HL-60 (cell line): Measurements from ENCODE around the gene GPR179.

Experiments used
- DNase-seq, 2 experiments: peaks; one replicate each; pipeline ENCODE4 v3.0.0-alpha.2; 2010 to 2020; ENCODE audit warnings: low read depth in 1 of 2, low spot score in 1 of 2
- H3K27ac ChIP-seq: fragments of 250-450 bp; sonication (Bioruptor Pico); replicated peaks from 2 replicates; pipeline ENCODE4 v1.5.1; 2020; ENCODE audit warnings: mild to moderate bottlenecking, moderate library complexity
- H3K27me3 ChIP-seq: fragments of 250-450 bp; sonication (Bioruptor Pico); 2 replicates; pipeline ENCODE4 v1.5.1; 2021; ENCODE audit warnings: mild to moderate bottlenecking, moderate library complexity; ENCODE audit not compliant: insufficient read depth, poor library complexity, severe bottlenecking
- H3K4me3 ChIP-seq: replicated peaks from 2 replicates; pipeline ENCODE4 v1.5.1; 2011; ENCODE audit warnings: mild to moderate bottlenecking, control low read depth, low read length; ENCODE audit not compliant: insufficient read depth
- GABPA ChIP-seq: IDR thresholded peaks from 2 replicates; pipeline ENCODE4 v1.6.1; 2012; ENCODE audit warnings: low read depth
- POLR2AphosphoS5 ChIP-seq: IDR thresholded peaks from 2 replicates; pipeline ENCODE4 v1.6.1; 2012; ENCODE audit warnings: low read depth
- SPI1 ChIP-seq: IDR thresholded peaks from 2 replicates; pipeline ENCODE4 v1.6.1; 2012; ENCODE audit warnings: low read depth, mild to moderate bottlenecking, borderline replicate concordance
- TF ChIP-seq, protein P1 (sequence below): IDR thresholded peaks from 2 replicates; pipeline ENCODE4 v1.6.1; 2012; ENCODE audit warnings: low read depth; ENCODE audit not compliant: insufficient replicate concordance
- TF ChIP-seq, protein P2 (sequence below): IDR thresholded peaks from one replicate; pipeline ENCODE4 v1.5.1; 2011; ENCODE audit warnings: low read length, control low read depth, inconsistent platforms; ENCODE audit not compliant: insufficient read depth

The GPR179 gene

DNA sequence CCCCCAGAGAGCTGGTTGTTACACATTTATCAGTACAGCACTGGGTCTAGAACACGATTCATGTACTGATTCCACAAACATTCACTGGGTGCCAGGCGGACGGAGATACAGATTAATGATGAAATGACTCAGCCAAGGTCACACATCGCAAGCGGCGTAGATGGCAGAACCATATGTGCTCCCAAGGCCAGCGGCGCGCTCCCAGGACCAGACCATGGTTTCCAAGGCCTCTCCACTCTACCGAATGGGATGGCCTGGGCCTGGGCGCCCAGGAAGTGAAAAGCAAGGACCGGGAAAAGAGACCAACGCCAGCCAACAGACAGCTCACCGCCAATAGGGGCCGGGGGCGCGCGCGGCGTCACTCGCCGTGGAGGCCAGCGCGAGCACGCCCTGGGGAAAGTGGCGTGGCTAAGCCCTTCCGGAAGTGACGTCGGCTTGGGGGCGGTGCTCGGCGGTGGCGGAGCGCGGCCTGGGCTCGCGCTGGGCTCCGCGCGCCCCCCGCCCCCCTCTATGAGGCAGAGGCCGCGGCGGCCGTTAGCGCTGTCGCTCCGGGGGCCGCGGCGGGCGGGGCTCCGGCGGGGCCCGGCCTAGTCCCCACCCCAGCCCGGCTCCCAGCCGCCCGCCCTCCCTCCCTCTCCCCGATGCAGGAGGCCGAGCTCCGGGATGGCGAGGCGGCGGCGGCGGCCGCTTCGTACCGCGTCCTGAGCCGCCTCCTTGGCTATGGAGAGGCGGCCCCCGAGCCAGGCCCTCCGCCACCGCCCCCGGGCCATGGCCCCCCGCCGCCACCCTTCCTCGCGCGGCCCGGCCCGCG is 7.9 kb upstream of the GPR179 start, which contains the start of gene SOCS7:
Gene SOCS7 (plus strand): TSS at position 433 of the 811 bp plus-strand sequence. CDS start 209 bp downstream, at position 642.
- Histone ChIP-seq H3K27me3 (no peaks in the 10 kb centered on the region), H3K4me3 (peak within 1 kb of the TSS; percentile 84), H3K27ac (peak within 1 kb of the TSS; percentile 78)
- DNase-seq = peak; percentile 90 to 91
- TF ChIP-seq, protein P1, sequence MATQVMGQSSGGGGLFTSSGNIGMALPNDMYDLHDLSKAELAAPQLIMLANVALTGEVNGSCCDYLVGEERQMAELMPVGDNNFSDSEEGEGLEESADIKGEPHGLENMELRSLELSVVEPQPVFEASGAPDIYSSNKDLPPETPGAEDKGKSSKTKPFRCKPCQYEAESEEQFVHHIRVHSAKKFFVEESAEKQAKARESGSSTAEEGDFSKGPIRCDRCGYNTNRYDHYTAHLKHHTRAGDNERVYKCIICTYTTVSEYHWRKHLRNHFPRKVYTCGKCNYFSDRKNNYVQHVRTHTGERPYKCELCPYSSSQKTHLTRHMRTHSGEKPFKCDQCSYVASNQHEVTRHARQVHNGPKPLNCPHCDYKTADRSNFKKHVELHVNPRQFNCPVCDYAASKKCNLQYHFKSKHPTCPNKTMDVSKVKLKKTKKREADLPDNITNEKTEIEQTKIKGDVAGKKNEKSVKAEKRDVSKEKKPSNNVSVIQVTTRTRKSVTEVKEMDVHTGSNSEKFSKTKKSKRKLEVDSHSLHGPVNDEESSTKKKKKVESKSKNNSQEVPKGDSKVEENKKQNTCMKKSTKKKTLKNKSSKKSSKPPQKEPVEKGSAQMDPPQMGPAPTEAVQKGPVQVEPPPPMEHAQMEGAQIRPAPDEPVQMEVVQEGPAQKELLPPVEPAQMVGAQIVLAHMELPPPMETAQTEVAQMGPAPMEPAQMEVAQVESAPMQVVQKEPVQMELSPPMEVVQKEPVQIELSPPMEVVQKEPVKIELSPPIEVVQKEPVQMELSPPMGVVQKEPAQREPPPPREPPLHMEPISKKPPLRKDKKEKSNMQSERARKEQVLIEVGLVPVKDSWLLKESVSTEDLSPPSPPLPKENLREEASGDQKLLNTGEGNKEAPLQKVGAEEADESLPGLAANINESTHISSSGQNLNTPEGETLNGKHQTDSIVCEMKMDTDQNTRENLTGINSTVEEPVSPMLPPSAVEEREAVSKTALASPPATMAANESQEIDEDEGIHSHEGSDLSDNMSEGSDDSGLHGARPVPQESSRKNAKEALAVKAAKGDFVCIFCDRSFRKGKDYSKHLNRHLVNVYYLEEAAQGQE = no peak
- TF ChIP-seq SPI1 (no peak; the same call in 1 of the 2 replicates), POLR2AphosphoS5 (peak; percentile 90)

DNA sequence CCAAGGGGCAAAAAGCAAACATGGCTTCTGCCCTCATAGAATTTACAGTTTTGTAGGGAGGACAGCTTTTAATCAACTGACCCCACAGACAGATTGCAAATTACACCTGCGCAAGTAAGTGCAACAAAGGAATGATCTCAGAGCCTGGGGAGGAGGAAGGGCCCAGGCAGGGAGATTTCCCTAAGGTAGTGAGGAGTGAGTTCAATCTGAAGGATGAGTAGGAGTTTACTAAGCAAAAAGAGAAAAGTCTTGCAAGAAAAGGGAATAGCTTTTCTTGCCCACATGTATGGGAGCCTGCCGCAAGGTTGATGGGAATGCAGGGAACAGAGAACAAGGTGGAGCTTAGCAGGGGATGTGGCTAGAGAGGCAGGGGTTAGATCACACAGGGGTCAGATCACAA is 6.3 kb upstream of the GPR179 start:
- no peak for TF ChIP-seq POLR2AphosphoS5
- TF ChIP-seq GABPA = no peak
- TF ChIP-seq, protein P1 = no peak
- TF ChIP-seq, protein P2, sequence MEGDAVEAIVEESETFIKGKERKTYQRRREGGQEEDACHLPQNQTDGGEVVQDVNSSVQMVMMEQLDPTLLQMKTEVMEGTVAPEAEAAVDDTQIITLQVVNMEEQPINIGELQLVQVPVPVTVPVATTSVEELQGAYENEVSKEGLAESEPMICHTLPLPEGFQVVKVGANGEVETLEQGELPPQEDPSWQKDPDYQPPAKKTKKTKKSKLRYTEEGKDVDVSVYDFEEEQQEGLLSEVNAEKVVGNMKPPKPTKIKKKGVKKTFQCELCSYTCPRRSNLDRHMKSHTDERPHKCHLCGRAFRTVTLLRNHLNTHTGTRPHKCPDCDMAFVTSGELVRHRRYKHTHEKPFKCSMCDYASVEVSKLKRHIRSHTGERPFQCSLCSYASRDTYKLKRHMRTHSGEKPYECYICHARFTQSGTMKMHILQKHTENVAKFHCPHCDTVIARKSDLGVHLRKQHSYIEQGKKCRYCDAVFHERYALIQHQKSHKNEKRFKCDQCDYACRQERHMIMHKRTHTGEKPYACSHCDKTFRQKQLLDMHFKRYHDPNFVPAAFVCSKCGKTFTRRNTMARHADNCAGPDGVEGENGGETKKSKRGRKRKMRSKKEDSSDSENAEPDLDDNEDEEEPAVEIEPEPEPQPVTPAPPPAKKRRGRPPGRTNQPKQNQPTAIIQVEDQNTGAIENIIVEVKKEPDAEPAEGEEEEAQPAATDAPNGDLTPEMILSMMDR = no peak
- TF ChIP-seq SPI1 = no peak
- no peak for DNase-seq
- Histone ChIP-seq H3K27me3 (no peaks in the 10 kb centered on the region), H3K4me3 (no peak overlapping the region), H3K27ac (no peak overlapping the region)

DNA sequence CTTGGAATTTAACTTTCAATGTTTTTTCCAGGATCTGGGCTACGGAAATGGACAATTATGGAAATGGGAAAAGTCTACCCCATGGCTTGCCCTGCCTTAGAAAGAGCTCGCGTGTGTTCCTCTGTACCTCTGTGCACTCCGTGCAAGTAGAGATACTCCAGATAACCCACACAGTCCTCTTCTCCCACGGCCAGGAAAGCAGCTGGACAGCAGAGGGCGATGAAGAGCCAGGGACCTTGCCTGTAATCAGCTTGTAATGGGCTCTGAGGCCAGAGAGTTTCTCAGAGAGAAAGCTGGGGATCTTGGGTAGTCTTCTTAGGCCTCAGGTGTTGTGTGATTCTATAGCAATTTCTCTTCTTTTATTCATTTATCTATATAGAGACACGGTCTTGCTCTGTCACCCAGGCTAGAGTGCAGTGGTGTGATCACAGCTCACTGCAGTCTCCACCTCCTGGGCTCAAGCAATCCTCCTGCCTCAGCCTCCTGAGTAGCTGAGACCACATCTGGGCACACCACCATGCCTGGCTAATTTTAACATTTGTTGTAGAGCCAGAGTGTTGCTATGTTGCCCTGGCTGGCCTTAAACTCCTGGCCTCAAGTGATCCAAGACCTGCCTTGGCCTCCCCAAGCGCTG is 5.5 kb upstream of the GPR179 start:
- TF ChIP-seq GABPA (no peak), SPI1 (no peak), POLR2AphosphoS5 (no peak)
- TF ChIP-seq, protein P1 = no peak
- TF ChIP-seq, protein P2 = peak; percentile 88
- Histone ChIP-seq H3K4me3 (no peak overlapping the region), H3K27me3 (no peaks in the 10 kb centered on the region), H3K27ac (no peak overlapping the region)
- peak; percentile 55 to 92 for DNase-seq
